Kidney glomerular epithelial cell (primary cell): ENCODE data around the gene ZCCHC2.

ENCODE experiments used
- DNase-seq: peaks from one replicate; lab custom pipeline; 2025; lab: John Stamatoyannopoulos, UW

Gene ZCCHC2

DNA sequence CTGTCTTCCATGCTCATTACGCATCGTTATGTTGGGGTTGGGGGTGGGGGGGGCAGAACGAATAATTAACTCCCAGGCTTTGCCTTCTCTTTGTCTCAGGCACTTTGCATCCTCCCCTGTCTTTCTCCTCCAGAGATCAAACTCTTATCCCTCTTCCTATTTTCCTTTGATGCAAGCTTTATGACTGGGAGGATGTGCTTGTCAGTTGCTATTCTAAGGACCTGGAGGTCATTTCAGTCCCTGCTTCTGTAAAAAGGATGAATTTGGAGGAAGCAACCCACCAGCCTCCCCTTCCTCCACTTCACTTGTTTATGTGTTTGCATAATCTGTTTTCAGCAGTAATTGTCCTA, 87.5 kb downstream of the ZCCHC2 start:
- no peak for DNase-seq

DNA sequence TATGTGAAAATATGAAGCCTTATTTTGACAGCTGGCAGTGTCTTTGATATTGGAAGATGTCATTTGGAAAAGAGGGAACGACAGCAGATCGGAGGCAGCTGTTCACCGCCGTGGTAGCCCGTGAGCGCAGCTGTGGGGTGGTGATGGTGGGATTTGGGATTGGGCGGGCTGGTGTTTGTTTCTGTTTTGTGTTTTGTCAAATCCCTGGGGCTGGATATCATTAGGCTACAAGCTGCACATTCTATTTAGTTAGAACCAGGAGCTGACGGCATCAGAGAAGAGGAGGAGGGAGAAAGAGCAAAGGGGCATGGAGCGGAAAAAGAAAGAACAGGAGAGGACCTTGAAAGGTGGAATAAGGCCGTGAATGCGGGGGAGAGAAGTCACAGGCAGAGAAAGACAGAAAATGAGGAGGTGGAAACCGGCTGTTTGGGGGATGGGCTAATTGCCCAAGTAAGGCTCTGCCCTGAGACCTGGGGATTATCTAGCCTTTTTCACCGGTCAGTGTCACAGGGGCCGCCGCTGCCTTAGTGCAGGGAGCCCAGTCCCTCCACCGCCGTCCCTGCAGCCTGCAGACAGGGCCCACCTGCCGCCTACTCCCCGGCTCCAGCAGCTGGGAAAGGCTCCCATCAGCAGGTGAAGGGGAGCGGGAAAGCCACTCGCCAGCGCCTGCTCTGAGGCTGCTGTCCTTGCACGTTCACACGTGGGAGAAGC, 88.0 kb downstream of the ZCCHC2 start:
- DNase-seq = no peak

DNA sequence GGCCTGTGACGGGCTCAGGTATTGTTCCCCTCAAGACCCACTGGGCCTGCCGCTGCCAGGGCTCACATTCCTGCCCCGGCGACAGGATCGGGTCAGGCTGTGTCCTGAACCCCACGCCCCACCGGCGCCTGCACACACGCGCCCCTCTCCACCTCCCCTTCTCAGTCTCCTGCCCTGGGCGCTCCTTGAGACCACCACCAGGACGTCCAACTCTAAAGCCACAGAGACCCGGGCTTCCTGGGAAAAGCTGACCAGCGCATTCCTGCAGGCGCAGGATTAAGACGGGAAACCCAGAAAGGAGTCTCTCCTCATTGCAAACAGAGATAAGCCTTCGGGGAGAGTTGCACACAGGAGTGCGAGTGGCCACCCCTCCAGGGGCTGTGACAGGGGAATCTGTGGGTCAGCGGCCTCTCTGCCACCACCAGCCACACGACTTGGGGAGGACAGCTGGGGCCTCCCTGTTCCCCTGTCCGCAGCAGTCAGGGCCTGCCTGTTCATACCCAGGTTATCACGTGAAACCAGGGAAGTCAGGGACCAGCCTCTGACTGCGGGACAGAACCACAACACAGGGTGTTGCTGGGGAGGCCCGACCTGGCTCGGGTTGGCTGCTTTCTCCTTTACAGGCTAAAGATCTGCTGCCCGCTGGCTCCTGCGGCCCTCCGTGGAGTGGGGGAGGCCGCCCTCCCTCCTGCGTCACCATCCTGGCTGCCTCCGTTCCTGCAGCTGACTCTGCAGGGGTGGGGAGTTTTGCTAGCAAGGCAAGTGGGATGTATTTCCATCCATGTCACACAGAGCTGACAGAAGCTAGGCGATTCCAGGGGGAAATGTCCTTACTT, 88.8 kb downstream of the ZCCHC2 start:
- DNase-seq = no peak

DNA sequence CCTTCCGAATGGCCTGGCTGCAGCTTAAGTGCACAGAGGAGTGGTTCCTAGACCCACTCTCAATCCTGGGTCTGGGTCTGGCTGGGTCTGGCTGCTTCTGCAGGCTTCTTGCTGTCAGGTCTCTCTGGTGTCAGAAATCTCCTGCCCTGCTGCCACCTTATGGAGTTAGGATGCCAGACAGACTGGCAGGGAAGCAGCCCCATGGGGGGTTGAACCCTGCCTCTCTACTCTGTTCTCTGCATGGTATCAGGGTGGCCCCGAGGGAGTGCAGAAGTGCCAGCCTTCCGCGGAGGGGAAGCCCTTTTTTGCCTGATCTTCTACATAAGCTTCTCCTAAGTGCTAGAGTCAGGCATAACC, 89.4 kb downstream of the ZCCHC2 start:
- no peak for DNase-seq

DNA sequence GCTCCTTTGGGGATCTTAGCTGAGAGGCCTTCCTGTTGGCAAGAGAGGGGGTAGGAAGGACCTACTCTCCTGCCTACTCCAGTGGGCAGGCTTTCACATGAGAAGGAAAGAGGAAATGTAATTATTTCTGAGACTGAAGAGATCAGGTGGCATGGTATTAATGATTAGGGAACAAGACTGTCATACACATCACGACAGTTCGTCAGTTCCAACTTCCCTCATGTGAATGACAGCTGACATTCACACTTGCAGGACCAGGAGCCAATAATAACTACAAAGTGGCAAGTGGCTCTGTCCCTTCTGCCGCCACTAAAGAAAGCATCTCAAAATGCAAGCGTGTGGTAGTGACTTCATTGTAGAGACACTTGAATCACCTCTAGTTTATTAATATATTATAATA, 90.0 kb downstream of the ZCCHC2 start:
- no peak for DNase-seq

DNA sequence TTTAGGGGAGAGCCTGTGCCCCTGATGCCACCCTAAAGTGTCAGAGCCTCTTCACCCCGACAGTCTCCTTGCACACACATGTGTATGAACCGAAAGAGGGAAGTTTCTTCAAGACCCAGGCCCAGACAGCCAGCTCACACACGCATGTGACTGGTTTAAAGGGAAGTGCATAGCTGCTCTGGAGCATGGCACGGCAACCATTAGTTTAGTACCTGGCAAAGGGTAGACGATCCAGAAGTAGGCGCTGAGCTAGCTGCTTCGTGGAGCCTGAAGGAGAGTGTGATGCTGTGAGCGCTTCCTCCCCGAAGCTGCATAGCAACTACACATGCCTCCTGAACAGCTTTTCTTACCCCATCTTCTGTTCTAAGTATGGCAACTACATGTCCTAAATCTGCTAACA, 91.7 kb downstream of the ZCCHC2 start:
- no peak for DNase-seq

DNA sequence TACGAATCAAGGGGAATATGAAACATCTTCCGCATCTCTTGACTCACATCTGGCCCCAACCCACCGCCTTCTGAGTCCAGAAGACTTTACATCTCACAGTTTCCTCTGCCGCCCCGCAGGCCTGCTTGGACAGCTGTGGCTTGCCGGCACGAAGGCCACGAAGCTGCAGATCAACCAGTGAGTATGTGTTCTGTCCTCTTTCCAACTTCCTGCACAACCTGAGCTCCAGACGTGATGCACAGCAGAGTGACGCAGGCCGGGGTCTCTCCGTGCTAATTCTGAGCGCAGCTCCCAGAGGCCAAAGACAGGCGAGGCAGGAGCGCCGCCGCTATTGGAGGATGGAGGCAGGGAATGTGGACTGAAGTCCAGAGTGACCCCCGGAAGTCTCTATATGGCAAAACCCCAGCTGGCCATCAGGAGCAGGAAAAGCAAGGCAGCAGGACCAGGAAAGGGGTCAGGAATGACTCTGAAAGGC, 93.5 kb downstream of the ZCCHC2 start:
- DNase-seq = no peak

DNA sequence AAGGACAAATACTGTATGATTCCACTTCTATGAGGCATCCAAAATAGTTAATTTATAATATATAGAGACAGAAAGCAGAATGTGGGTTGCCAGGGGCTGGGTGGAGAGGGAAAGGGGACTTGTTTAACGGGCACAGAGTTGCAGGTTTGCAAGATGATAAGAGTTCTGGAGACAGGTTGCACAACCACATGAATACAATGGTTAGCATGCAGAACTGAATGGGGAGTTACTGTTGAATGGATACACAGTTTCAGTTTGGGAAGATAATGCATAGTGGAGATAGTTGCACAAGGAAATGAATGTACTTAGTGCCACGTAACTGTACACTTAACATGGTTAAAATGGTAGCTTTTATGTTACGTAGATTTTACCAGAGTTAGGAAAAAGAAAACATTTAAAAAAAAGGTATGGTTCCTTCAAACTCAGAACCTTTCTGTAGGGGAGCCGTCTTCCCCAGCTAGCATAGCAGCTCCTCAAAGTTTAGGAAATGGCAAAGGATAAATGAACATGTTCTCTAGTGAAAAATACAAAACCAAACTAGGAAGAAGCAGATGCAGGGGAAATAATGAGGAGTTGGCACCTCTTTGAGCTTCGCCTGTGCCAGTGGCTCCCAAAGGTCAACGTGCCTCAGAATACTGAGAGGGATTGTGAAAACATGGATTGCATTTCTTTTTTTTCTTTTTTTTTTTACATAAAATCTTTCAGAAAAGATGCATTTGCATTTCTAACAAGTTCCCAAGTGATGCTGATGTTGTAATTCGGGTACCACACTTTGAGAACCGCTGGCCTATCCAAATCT, 95.2 kb downstream of the ZCCHC2 start:
- DNase-seq = no peak

DNA sequence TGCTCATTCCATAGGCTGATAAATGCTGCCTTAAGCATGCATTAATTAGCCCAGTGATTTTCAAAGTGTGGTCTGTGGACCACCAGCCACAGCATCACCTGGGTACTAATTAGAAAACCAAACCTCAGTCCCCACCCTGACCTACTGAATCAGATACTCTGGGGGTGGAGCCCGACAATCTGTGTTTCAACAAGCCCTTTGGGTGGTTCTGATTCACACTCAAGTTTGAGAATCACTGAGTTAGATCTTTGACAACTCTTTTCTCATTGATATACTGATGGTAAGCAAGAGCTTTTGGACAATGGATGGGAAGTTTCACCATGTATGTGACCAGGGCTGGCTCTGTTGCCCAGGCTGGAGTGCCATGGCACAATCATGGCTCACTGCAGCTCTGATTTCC, 95.9 kb downstream of the ZCCHC2 start:
- DNase-seq = no peak

DNA sequence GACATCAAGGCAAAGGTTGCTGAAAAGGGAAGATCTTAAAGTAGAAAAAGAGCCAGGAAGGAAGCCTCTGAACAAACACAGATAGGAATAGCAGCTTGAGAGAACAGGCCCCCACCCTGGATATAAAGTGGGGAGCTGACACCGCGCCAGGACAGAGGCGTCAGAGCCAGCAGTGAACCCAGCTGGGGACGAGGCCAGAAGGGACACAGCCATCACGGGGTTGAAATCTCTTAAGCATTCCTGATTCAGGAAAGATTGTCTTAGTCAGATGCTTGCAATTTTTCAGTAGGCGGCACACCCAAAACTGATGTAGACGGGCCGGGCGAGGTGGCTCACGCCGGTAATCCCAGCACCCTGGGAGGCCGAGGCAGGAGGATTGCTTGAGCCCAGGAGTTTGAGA, 98.7 kb downstream of the ZCCHC2 start:
- no peak for DNase-seq

DNA sequence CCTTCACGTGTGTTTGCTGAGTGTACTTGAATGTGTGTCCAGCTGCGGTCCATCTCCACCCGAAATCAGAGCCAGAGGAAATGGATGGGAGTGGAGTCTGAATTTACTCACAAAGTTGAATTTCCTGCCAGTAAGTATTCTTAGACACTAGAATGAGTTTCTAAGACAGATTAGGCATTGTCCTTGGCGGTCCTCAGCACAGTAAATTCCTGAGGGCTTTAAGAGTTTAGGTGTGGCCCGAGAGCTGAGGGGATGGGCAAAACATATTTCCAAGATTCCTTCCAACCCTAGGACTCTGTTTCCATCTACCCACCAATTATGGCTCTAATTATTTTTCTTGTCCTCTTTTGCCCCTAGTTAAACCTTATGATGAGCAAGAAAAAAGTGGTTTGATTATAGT, 102.2 kb downstream of the ZCCHC2 start:
- DNase-seq = no peak
